HepG2 (cell line): ENCODE data around the gene NLRC5. TPM values are rescaled to one million over a fixed set of nuclear protein-coding genes. Genes with fewer than 3 reads are reported as not detected.

Experiments
- ATAC-seq: fragments of 200-7000 bp; cut with Tn5 transposase; 3 replicates; pipeline ENCODE4 v1.9.1; 2020; ENCODE audit warnings: mild to moderate bottlenecking, moderate library complexity
- BruUV-seq: library from RNA; stranded (reverse); fragments of 400-500 nt; replicated peaks from 2 replicates; lab custom pipeline; 2021; lab: Mats Ljungman, UMichigan
- CTCF ChIA-PET: fragments of 300-600 bp; formaldehyde crosslinking; extraction: SDS; loops from one replicate; lab custom pipeline; 2021; ENCODE audit warnings: low total read pairs, inconsistent platforms, low intra/inter-chr PET ratio; lab: Yijun Ruan, JAX
- POLR2A ChIA-PET: fragments of 350-600 bp; sonication (Branson Sonifier 250); formaldehyde crosslinking; loops from one replicate; lab custom pipeline; 2020; ENCODE audit warnings: antibody characterized with exemption, inconsistent platforms; lab: Yijun Ruan, JAX
- DNase-seq: peaks from one replicate; pipeline ENCODE4 v3.0.0-alpha.2; 2015; ENCODE audit warnings: low spot score
- FAIRE-seq: peaks from 3 replicates; lab custom pipeline; 2011; peaks lifted over from hg19 to GRCh38; lab: Jason Lieb, UNC
- H2AFZ ChIP-seq: one replicate; pipeline ENCODE4 v1.6.1; 2011; ENCODE audit warnings: low read length, inconsistent platforms
- H3K27ac ChIP-seq: fragments of 300-600 bp; 3 replicates; pipeline ENCODE4 v1.8.0; 2011; ENCODE audit warnings: mixed run types, mild to moderate bottlenecking, mixed read lengths, low read length, inconsistent platforms; ENCODE audit not compliant: insufficient read depth; ENCODE audit errors: extremely low read length
- H3K27me3 ChIP-seq, 2 experiments: fragments of 200-600 bp in 1 of 2; 2 replicates in 1 of 2; 3 replicates in 1 of 2; pipeline versions ENCODE4 v1.6.0 to v1.8.0; 2011; ENCODE audit warnings: low read length in 2 of 2, mild to moderate bottlenecking in 2 of 2, moderate library complexity in 2 of 2, inconsistent platforms in 1 of 2; ENCODE audit not compliant: insufficient read depth in 2 of 2, control insufficient read depth in 1 of 2
- H3K36me3 ChIP-seq, 2 experiments: fragments of 200-600 bp in 1 of 2; replicated peaks in 1 of 2; 2 replicates in 1 of 2; 3 replicates in 1 of 2; pipeline versions ENCODE4 v1.5.1 to v1.8.0; 2011; ENCODE audit warnings: low read length in 2 of 2, inconsistent platforms in 1 of 2; ENCODE audit not compliant: insufficient read depth in 2 of 2, control insufficient read depth in 1 of 2
- H3K4me1 ChIP-seq: 2 replicates; pipeline ENCODE4 v1.5.1; 2012; ENCODE audit warnings: low read length, inconsistent platforms; ENCODE audit not compliant: insufficient read depth
- H3K4me2 ChIP-seq: 2 replicates; pipeline ENCODE4 v1.6.0; 2011; ENCODE audit warnings: low read depth, low read length, inconsistent platforms
- H3K4me3 ChIP-seq, 3 experiments: fragments of 200-600 bp in 1 of 3; sonication (generic), shearing (Covaris generic) in 1 of 3; replicated peaks in 1 of 3; 2 replicates each; pipeline ENCODE4 v1.5.1; 2011 to 2016; ENCODE audit warnings: low read length in 3 of 3, inconsistent platforms in 2 of 3, low read depth in 2 of 3, mild to moderate bottlenecking in 2 of 3, control low read depth in 1 of 3, mixed read lengths in 1 of 3; ENCODE audit not compliant: insufficient read depth in 1 of 3
- H3K79me2 ChIP-seq: one replicate; pipeline ENCODE4 v1.6.1; 2011; ENCODE audit warnings: low read length, inconsistent platforms; ENCODE audit not compliant: insufficient read depth
- H3K9ac ChIP-seq: 2 replicates; pipeline ENCODE4 v1.6.0; 2011; ENCODE audit warnings: mild to moderate bottlenecking, low read depth, low read length, inconsistent platforms; ENCODE audit not compliant: insufficient read depth
- H3K9me3 ChIP-seq: 2 replicates; pipeline ENCODE4 v1.5.1; 2012; ENCODE audit warnings: mild to moderate bottlenecking, low read length
- H4K20me1 ChIP-seq: 2 replicates; pipeline ENCODE4 v1.6.0; 2011; ENCODE audit warnings: inconsistent platforms, mild to moderate bottlenecking, low read length, moderate library complexity; ENCODE audit not compliant: insufficient read depth
- DBP ChIP-seq: sonication (generic); formaldehyde crosslinking; IDR thresholded peaks from 2 replicates; pipeline ENCODE4 v1.4.0; 2020; ENCODE audit warnings: missing genetic modification reagents; ENCODE audit errors: not compliant biosample characterization
- PPARG ChIP-seq: conservative IDR thresholded peaks from 2 replicates; pipeline ENCODE4 v1.6.1; 2016; ENCODE audit warnings: missing biosample characterization, missing genetic modification reagents
- ZNF10 ChIP-seq: sonication (generic); formaldehyde crosslinking; IDR thresholded peaks from 2 replicates; pipeline ENCODE4 v1.4.0; 2020; ENCODE audit warnings: mild to moderate bottlenecking, low read depth, missing genetic modification reagents, borderline replicate concordance
- ZNF512 ChIP-seq: sonication (generic); formaldehyde crosslinking; IDR thresholded peaks from 2 replicates; pipeline ENCODE4 v1.4.0; 2020; ENCODE audit warnings: mild to moderate bottlenecking, missing genetic modification reagents
- ZNF704 ChIP-seq: sonication (generic); formaldehyde crosslinking; IDR thresholded peaks from 2 replicates; pipeline ENCODE4 v1.8.1; 2023; ENCODE audit warnings: mild to moderate bottlenecking, inconsistent platforms, moderate library complexity, missing genetic modification reagents, borderline replicate concordance
- ZNF761 ChIP-seq: sonication (generic); formaldehyde crosslinking; conservative IDR thresholded peaks from 2 replicates; pipeline ENCODE4 v1.4.0; 2020; ENCODE audit warnings: mild to moderate bottlenecking, missing genetic modification reagents
- WGBS: methylation state at CpG from one replicate; pipeline ENCODE4 v1.1.6; 2017; ENCODE audit warnings: low lambda C conversion rate; 5-methylcytosine and 5-hydroxymethylcytosine counted together
- in situ Hi-C: cut with HindIII; loops from 2 replicates; pipeline ENCODE4 v1.10.0; 2017; ENCODE audit warnings: low pct_unique_long_range_greater_than_20kb; ENCODE audit not compliant: extremely low pct_ligation_motif_present
- intact Hi-C: fragments of 100-400 bp; cut with micrococcal nuclease; formaldehyde crosslinking; loops from one replicate; pipeline ENCODE4 v1.10.0; 2022; ENCODE audit not compliant: unreplicated experiment
- polyA plus RNA-seq, 8 experiments: library from polyadenylated mRNA; depleted of rRNA in 3 of 8; stranded (reverse) in 7 of 8; unstranded in 1 of 8; fragments of >200 nt; fragmentation: Illumina TruSeq in 4 of 8; extraction: Trizol in 4 of 8; gene quantifications; 2 replicates each; pipeline versions ENCODE4 v1.2.1 to v1.2.3, GENCODE V29; 2011 to 2016; ENCODE audit warnings: low read depth in 4 of 8, missing spikeins in 1 of 8, mixed read lengths in 1 of 8; ENCODE audit not compliant: insufficient read depth in 1 of 8
- total RNA-seq, 5 experiments: library from RNA; depleted of rRNA; stranded (reverse); fragments of >200 nt; fragmentation: Illumina TruSeq; extraction: Trizol; gene quantifications; 2 replicates each; pipeline ENCODE4 v1.2.3, GENCODE V29; 2016; ENCODE audit warnings: low read depth in 1 of 5
- TF ChIP-seq, protein P1 (sequence below): sonication (generic); formaldehyde crosslinking; IDR thresholded peaks from 2 replicates; pipeline ENCODE4 v1.9.0; 2021; ENCODE audit warnings: mild to moderate bottlenecking, missing genetic modification reagents
- TF ChIP-seq, protein P2 (sequence below): sonication (generic); formaldehyde crosslinking; IDR thresholded peaks from 2 replicates; pipeline ENCODE4 v1.4.0; 2020; ENCODE audit warnings: mild to moderate bottlenecking, missing genetic modification reagents

Gene NLRC5
- total and polyA plus RNA-seq, 2 of the 13 experiments (the other 11 are each of a cell fraction or from before 2014, with no cell fraction given) = 6.3 to 12.7 TPM

DNA sequence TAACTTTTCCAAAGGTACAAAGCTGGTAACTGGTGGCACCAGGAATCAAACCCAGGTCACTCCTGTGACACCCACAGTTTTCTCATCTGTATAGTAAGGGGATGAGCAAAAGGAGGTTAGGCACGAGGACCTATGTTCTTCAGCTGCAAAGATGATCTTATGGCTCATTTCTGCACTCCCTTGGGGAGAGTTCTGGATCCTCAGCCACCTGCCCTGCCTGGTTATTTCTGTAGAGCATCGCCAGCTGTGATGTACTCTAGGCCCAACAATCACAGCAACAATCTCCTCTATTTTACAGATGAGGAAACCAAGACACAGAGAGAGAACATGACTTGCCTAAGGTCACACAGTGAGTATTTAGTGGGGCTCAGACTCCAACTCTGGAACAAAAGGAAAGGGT lies 97.6 kb downstream of the NLRC5 start:
- H2AFZ ChIP-seq = no peak overlapping the region
- no peaks in the 10 kb centered on the region for H4K20me1 ChIP-seq
- H3K4me3 ChIP-seq = no peak overlapping the region
- BruUV-seq = no TSS peak
- ATAC-seq (no peak), DNase-seq (no peak), FAIRE-seq (no peak)
- POLR2A ChIA-PET = no interaction called here
- no peaks in the 10 kb centered on the region for H3K79me2 ChIP-seq
- no peak overlapping the region for H3K9ac ChIP-seq
- H3K27me3 ChIP-seq = peaks cover 2 to 26% of the 10 kb centered on the region in 2 experiments; a peak in 4 of 5 replicates
- H3K4me2 ChIP-seq = no peak overlapping the region
- H3K9me3 ChIP-seq = no peaks in the 10 kb centered on the region
- CTCF ChIA-PET = no interaction called here
- H3K27ac ChIP-seq = no peak overlapping the region
- TF ChIP-seq ZNF10 = no peak
- TF ChIP-seq, protein P1, sequence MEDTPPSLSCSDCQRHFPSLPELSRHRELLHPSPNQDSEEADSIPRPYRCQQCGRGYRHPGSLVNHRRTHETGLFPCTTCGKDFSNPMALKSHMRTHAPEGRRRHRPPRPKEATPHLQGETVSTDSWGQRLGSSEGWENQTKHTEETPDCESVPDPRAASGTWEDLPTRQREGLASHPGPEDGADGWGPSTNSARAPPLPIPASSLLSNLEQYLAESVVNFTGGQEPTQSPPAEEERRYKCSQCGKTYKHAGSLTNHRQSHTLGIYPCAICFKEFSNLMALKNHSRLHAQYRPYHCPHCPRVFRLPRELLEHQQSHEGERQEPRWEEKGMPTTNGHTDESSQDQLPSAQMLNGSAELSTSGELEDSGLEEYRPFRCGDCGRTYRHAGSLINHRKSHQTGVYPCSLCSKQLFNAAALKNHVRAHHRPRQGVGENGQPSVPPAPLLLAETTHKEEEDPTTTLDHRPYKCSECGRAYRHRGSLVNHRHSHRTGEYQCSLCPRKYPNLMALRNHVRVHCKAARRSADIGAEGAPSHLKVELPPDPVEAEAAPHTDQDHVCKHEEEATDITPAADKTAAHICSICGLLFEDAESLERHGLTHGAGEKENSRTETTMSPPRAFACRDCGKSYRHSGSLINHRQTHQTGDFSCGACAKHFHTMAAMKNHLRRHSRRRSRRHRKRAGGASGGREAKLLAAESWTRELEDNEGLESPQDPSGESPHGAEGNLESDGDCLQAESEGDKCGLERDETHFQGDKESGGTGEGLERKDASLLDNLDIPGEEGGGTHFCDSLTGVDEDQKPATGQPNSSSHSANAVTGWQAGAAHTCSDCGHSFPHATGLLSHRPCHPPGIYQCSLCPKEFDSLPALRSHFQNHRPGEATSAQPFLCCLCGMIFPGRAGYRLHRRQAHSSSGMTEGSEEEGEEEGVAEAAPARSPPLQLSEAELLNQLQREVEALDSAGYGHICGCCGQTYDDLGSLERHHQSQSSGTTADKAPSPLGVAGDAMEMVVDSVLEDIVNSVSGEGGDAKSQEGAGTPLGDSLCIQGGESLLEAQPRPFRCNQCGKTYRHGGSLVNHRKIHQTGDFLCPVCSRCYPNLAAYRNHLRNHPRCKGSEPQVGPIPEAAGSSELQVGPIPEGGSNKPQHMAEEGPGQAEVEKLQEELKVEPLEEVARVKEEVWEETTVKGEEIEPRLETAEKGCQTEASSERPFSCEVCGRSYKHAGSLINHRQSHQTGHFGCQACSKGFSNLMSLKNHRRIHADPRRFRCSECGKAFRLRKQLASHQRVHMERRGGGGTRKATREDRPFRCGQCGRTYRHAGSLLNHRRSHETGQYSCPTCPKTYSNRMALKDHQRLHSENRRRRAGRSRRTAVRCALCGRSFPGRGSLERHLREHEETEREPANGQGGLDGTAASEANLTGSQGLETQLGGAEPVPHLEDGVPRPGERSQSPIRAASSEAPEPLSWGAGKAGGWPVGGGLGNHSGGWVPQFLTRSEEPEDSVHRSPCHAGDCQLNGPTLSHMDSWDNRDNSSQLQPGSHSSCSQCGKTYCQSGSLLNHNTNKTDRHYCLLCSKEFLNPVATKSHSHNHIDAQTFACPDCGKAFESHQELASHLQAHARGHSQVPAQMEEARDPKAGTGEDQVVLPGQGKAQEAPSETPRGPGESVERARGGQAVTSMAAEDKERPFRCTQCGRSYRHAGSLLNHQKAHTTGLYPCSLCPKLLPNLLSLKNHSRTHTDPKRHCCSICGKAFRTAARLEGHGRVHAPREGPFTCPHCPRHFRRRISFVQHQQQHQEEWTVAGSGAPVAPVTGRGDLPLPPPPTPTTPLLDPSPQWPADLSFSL (CRISPR knock-in tag) = no peak
- no peak for TF ChIP-seq ZNF761
- no peak for TF ChIP-seq ZNF704
- TF ChIP-seq, protein P2, sequence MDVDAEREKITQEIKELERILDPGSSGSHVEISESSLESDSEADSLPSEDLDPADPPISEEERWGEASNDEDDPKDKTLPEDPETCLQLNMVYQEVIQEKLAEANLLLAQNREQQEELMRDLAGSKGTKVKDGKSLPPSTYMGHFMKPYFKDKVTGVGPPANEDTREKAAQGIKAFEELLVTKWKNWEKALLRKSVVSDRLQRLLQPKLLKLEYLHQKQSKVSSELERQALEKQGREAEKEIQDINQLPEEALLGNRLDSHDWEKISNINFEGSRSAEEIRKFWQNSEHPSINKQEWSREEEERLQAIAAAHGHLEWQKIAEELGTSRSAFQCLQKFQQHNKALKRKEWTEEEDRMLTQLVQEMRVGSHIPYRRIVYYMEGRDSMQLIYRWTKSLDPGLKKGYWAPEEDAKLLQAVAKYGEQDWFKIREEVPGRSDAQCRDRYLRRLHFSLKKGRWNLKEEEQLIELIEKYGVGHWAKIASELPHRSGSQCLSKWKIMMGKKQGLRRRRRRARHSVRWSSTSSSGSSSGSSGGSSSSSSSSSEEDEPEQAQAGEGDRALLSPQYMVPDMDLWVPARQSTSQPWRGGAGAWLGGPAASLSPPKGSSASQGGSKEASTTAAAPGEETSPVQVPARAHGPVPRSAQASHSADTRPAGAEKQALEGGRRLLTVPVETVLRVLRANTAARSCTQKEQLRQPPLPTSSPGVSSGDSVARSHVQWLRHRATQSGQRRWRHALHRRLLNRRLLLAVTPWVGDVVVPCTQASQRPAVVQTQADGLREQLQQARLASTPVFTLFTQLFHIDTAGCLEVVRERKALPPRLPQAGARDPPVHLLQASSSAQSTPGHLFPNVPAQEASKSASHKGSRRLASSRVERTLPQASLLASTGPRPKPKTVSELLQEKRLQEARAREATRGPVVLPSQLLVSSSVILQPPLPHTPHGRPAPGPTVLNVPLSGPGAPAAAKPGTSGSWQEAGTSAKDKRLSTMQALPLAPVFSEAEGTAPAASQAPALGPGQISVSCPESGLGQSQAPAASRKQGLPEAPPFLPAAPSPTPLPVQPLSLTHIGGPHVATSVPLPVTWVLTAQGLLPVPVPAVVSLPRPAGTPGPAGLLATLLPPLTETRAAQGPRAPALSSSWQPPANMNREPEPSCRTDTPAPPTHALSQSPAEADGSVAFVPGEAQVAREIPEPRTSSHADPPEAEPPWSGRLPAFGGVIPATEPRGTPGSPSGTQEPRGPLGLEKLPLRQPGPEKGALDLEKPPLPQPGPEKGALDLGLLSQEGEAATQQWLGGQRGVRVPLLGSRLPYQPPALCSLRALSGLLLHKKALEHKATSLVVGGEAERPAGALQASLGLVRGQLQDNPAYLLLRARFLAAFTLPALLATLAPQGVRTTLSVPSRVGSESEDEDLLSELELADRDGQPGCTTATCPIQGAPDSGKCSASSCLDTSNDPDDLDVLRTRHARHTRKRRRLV (CRISPR knock-in tag) = no peak
- no peak for TF ChIP-seq PPARG
- TF ChIP-seq DBP = no peak
- no peak for TF ChIP-seq ZNF512 (CRISPR knock-in tag)
- intact Hi-C loops (loop anchor here (10.0 kb wide), 1 partner anchor 328 kb away; no protein-coding TSS in a partner anchor), in situ Hi-C loops (loop anchor here (5.0 to 10.0 kb wide), 2 partner anchors 208 to 330 kb away; no protein-coding TSS in a partner anchor)
- WGBS = 6% methylated on average over 2 of the region's 2 CpGs
- H3K36me3 ChIP-seq = no peaks in the 10 kb centered on the region
- peaks cover 27% of the 10 kb centered on the region for H3K4me1 ChIP-seq
